Transverse colon (tissue), 4 donors: ENCODE measurements around the gene SMCP.

Experiments
- CTCF ChIP-seq, 5 experiments: fragments of 200-600 bp in 3 of 5; fragments of 450-650 bp in 2 of 5; sonication (generic) in 3 of 5; IDR thresholded peaks; 1 replicate in 2 of 5; 2 replicates in 3 of 5; pipeline ENCODE4 v1.5.1; 2016 to 2017; ENCODE audit warnings: antibody characterized with exemption in 5 of 5, inconsistent platforms in 3 of 5, mild to moderate bottlenecking in 2 of 5, moderate library complexity in 1 of 5
- POLR2AphosphoS5 ChIP-seq, 3 donors: sonication (generic); formaldehyde crosslinking; IDR thresholded peaks; one replicate each; pipeline ENCODE4 v1.6.1; 2016; ENCODE audit warnings: antibody characterized with exemption in 3 of 3

GRCh38 chr1:152919071-152919470, 40.9 kb downstream of the SMCP start:
- TF ChIP-seq CTCF (IDR thresholded peaks at IDR 0.05): no peak
- no peak for TF ChIP-seq POLR2AphosphoS5 (IDR thresholded peaks at IDR 0.05)
